GM18499 (cell line): ENCODE data around the gene SYP.
"Not testable (repeated sequence)": the region's sequence is repeated elsewhere in the genome, so short reads cannot be mapped to it uniquely, and the experiment has no call there.

Experiments
- ATAC-seq: cut with Tn5 transposase; IDR thresholded peaks from one replicate; pipeline ENCODE4 v1.9.1; 2021; ENCODE audit warnings: moderate number of reproducible peaks; ENCODE audit not compliant: insufficient read depth, unreplicated experiment

The SYP gene

DNA sequence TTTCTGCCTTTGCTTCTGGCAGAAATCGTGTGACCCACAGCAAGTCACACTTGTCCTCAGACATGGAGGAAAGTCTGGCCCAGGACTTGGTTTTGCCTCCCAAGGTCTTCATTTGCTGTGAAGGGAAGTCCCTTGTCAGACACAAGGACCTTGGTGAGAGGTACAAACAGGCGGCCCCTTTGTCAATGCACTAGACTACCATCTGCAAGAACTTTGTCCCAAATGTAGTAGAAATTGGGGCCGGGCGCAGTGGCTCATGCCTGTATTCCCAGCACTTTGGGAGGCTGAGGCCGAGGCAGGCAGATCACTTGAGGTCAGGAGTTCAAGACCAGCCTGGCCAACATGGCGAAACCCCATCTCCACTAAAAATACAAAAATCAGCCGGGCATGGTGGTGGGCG is 26.4 kb downstream of the SYP start:
- ATAC-seq: not testable (repeated sequence)

DNA sequence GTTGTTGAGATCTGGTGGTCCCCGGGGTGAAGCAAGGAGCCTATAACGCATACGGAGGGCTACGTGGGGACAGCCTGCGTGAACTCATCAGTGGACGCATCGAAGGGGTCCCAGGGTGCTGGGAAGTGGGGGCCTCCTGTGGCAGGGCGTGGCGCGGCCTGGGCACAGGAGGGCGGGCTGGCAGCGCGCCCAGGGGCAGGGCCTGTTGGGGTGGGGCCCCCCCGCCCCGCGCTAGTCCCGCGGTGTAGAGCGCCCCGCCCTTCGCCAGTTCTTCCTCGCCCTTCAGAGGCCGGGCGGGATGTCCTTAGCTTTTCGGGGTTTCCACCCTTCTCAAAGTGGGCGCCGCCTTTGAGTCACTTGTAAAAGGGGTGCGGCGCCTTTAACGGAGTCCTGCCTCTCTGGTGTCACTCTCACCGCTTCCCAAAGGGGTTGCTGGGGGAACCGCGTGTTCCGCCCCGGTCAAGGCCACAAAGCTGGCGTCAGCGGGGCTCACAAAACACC is 27.7 kb downstream of the SYP start:
- ATAC-seq: peak; percentile 50

DNA sequence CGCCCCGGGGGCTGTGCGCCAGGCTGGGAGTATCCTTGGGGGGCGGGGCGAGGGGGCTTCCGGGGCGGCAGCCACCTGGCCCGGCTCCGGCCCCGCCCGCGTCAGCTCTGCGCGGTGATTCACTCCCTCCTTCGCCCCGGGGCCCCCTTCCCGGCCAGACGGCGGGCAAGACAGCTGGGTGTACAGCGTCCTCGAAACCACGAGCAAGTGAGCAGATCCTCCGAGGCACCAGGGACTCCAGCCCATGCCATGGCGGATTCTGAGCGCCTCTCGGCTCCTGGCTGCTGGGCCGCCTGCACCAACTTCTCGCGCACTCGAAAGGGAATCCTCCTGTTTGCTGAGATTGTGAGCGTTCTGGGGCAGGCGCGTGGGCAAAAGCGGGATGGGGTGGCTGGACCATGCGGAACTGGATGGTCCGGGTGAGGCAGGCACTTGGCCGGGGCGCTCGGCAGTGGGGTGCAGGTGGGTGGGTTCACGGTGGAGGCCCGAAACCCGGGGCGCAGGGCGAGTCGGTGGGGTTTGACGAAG is 28.2 kb downstream of the SYP start, which contains the start of gene PLP2:
PLP2 (plus strand) TSS at position 147 of the 528 bp plus-strand sequence; CDS start at position 250, 103 bp downstream.
- ATAC-seq: no peak

DNA sequence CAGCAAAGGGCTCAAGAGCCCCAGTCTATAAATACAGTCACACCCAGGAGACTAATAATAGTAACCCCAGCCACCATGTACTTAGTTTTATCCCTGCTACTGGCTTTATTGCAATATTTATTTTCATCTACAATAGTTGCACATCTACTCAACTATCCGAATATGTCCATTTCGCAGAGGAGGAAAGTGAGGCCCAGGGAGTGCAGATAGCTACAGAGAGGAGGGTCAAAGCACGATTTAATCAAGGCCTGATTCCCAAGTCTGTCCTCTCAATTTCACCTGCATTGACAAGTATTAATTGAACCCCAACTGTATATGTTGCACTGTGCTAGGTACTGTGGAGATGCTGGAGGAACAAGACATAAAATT is 32.3 kb downstream of the SYP start:
- no peak for ATAC-seq

DNA sequence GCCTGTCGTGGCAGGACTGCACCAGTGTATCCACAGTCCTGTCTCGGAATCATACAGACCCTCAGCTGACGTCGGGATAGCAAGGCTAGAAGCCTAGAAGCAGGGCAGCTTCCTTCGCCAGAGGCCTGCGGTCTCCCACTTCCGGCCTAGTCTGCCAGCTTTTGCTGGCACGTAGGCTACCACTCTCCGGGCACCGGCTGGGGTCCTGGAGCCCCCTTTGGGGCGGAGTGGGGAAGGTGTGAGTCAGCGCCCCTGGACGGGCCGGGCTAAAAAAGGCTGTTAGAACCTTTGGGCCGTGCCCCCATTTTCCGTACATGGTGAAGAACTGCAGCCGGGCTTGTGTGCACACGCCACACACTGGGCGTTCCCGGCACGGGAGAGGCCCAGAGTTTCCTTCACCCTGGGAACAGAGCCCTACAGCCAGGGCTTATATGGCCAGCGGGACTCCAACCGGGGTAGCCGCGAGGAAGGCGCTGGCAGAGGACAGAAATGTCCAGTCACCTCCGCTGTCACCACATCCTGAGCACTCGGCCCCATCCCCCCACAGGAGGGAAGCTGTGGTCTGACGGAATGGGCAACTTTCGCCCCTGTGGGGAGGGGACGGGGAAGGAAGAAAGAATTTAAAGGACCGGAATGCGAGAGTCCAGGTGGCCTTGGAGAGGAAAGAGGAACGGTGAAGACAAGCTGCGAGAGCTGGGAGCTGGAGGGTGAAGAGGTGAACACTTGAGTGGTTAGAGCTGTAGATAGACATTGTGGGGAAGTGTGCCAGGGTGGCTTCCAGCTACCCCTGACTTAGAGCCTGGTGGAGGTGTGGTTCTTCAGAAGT is 32.9 kb downstream of the SYP start:
- no peak for ATAC-seq

DNA sequence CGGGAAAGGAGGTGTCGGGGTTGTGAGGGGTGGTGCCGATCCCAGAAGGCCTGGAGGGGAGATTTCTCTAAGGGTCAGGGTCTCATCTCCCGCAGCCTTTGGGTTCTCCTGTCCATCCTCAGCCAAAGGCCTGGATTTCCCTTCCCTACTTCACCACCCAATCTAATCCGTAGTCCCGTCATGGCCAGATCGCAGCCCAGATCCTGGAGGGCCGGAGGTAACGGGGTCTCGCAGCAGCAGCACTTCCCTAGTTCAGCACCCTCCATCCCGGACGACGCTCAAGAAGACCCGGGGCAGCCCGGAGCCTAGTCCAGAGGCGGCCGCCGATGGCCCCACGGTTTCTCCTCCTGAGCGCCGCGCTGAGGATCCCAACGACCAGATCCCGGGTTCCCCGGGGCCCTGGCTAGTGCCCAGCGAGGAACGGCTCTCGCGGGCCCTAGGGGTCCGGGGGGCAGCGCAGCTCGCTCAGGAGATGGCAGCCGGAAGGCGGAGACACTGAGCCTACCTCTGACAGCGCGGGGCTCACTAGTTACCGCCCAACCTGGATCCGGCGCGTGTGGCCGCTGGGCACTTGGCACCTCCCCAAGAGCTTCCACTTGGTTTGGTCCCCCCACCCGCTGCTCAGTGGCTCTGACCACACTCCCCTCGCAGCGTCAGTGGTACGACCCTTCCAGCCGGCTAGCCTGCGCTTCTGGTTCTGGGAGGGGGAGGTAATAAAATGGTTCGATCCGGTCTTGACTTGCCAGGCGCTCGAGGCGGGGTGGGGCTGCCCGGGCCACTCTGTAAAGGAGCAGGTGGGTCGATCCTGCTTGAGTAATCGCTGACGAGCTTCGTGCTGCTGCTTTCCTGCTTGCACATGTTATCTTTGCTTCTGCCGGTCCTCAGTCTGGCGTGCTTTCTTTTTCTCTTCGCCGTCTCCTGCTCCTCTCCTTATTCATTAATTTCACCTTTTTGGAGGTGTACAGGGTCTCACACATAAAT is 33.8 kb downstream of the SYP start:
- ATAC-seq: no peak

DNA sequence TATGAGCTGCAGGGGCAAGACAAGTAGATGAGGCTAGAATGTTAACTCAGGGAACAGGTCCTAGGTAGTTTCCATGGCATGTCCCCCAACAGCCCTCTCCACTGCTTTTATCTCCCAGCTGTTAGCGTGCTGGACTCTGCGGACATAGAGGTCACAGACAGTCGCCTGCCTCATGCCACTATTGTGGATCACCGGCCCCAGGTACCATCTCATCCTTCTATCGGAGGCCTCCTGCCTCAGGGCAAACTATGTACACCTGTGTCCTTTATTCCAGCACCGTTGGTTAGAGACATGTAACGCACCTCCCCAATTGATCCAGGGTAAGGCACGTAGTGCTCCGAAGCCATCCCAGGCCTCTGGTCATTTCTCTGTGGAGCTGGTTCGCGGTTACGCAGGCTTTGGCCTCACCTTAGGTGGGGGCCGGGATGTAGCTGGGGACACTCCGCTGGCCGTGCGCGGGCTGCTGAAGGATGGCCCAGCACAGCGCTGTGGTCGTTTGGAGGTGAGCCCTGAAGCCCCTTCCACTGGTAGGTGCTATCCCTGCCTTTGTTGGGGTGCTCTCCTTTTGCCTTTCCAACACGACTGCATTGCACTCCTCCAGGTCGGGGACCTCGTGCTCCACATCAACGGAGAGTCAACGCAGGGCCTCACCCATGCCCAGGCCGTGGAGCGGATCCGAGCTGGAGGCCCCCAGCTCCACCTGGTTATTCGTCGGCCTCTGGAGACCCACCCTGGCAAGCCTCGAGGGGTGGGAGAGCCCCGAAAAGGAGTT is 35.2 kb downstream of the SYP start:
- no peak for ATAC-seq

DNA sequence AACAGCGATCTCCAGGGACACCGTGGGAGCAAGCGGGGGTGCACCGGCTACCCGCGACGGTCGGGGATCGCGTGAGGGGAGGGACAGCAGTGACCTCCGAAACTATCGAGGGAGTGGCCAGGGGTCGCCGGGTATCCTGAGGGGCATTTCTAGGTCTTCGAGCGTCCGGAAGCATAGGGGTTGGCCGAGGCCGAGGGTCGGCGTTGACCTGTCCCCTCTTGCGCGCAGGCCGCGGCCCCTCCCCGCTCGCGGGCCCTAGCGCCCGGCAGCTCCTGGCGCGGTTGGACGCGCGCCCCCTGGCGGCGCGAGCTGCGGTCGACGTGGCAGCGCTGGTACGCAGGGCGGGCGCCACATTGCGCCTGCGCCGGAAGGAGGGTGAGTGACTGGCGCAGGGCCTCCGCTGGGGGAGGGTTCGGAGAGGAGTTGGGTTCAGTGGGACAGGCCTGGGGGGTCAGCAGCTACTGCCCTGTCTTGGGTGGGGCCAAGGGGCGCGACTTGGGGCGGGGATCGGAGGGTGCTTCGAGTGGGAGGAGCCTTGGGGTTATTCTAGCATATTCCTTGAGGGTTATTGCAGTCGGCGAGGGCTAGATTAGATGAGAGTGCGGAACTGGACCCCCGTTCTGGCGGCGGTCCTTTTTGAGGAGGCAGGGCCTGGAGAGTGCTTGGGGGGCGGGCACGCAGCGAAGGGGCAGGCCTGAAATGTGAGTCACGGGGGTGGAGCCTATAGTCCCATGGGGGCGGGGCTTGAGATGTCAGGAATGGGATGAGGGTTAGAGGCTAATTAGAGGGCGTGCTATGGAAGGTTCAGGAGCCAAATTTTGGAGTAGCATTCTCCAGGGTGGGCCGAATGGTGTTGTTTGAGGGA is 36.2 kb downstream of the SYP start:
- ATAC-seq: no peak

DNA sequence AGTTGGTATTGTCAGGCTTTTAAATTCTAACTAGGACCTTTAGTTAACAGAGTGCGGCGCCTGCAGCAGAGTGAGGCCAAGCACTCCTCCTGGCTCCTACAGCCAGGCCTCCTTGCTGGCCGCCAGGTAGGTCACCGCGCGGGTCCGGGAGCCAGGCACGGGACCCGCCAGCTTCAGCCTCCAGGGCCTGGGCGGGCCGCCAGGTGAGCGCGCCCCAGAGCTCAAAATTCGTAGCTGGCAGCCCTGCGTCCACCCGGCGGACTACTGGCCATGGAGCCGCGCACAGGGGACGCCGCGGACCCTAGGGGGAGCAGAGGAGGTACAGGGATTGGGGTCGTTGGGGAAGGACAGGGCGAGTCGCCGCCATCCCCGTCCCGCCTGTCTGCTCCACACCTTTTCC is 37.4 kb downstream of the SYP start, which contains the start of gene MAGIX:
MAGIX (plus strand) TSS at position 139 of the 400 bp plus-strand sequence; CDS start at position 271, 132 bp downstream.
- no peak for ATAC-seq

DNA sequence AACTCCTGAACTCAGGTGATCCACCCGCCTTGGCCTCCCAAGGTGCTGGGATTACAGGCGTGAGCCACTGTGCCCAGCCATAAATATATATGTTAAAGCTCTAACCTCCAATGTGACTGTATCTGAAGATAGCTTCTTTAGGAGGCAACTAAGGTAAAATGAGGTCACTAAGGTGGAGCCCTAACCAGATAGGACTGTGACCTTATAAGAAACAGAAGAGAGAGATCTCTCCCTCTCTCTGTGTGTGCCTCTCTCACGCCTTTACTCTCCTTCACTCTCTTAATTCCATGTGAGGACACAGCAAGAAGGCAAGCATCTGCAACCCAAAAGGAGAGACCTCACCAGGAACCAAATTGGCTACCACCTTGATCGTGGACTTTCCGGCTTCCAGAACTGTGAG is 38.4 kb downstream of the SYP start:
- ATAC-seq: no peak

DNA sequence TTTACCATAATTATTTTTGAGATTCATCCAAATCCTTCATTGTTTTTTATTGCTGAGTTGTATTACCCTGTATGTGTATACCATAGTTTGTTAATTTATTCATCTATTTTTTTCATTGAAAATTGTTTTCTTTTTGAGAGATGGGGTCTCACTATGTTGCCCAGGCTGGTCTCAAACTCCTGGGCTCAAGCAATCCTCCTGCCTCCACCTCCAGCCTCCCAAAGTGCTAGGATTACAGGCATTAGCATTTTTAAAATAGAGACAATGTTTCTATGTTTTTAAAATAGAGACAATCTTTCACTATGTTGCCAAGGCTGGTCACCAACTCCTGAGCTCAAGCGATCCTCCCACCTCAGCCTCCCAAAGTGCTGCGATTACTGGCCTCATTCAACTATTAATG is 39.1 kb downstream of the SYP start:
- ATAC-seq: no peak

DNA sequence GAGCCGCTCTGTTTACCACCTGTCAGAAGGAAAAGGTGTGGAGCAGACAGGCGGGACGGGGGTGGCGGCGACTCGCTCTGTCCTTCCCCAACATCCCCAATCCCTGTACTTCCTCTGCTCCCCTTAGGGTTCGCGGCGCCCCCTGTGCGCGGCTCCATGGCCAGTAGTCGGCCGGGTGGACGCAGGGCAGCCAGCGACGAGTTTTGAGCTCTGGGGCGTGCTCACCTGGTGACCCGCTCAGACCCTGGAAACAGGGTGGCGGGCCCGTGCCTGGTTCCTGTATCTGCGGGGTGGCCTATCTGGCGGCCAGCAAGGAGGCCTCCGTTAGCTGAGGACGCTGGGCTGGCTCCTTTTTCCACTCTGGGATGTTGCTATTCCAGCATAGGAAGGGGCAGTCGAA is 42.8 kb downstream of the SYP start:
- ATAC-seq: no peak

DNA sequence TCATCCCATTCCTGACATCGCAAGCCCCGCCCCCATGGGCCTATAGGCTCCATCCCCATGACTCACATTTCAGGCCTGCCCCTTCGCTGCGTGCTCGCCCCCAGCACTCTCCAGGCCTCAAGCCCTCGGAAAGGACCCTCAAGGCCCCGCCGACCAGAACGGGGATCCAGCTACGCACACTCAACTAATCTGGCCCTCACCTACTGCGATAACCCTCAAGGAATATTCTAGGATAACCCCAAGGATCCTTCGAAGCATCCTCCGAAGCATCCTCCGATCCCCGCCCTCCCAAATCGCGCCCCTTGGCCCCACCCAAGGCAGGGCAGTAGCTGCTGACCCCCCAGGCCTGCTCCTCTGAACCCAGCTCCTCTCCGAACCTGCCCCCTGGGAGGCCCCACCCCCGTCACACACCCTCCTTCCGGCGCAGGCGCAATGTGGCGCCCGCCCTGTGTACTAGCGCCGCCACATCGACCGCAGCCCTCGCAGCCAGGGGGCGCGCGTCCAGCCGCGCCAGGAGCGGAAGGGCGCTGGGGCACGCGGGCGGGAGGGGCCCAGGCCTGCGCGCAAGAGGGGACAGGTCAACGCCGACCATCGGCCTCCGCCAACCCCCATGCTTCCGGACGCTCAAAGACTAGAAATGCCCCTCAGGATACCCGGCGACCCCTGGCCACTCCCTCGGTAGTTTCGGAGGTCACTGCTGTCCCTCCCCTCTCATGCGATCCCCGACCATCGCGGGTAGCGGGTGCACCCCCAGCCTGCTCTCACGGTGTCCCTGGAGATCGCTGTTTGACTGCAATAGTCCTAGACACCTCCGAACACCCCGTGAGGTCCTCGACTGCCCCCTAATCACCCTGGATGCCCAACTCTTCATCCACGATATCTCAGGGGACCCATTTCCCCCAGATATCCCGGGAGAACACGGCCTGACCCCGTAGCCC is 43.8 kb downstream of the SYP start:
- ATAC-seq: peak; percentile 68

DNA sequence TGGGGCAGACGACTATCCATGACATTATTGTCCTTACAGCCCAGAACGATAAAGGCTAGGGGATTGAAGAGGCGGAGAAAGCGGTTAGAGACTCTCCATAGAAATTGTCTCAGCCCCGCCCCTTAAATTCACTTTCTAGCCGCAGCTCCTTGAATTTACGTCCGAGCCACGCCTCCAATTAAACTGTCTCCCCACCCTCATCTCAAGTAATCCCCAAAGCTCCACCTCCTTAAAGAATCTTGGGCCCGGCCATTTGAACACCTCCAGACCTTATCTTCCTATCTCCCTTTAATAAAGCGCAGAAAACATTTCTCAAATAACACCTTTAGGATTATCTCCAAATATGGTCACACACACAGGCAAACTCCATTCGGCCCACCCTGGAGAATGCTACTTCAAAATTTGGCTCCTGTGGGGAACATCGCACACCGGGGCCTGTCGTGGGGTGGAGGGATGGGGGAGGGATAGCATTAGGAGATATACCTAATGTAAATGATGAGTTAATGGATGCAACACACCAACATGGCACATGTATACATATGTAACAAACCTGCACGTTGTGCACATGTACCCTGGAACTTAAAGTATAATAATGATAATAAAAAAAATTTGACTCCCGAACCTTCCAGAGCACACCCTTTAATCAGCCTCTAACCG is 44.6 kb downstream of the SYP start:
- ATAC-seq: peak; percentile 7

DNA sequence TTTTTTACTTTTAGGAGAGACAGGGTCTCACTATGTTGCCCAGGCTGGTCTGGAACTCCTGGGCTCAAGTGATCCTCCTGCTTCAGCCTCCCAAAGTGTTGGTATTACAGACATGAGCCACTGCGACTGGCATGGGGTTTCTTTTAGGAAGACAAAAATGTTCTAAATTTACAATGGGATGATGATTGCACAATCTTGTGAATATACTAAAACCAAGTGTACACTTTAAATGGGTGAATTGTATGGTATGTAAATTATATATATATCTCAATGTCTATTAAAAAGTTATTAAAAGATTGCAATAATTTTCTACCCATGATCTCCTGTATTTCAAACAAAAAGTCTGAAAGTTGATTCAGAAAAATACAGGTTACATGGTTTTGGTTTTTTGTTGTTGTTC is 46.5 kb downstream of the SYP start:
- no peak for ATAC-seq

DNA sequence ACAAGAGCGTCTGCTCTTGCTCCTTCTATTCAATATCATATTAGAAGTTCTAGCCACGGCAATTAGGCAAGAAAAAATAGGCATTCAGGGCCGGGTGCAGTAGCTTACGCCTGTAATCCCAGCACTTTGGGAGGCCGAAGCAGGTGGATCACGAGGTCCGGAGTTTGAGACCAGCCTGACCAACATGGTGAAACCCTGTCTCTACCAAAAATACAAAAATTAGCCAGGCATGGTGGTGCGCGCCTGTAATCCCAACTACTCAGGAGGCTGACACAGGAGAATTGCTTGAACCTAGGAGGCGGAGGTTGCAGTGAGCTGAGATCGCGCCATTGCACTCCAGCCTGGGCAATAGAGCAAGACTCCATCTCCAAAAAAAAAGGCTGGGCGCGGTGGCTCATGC is 50.7 kb downstream of the SYP start:
- not testable (repeated sequence) for ATAC-seq

DNA sequence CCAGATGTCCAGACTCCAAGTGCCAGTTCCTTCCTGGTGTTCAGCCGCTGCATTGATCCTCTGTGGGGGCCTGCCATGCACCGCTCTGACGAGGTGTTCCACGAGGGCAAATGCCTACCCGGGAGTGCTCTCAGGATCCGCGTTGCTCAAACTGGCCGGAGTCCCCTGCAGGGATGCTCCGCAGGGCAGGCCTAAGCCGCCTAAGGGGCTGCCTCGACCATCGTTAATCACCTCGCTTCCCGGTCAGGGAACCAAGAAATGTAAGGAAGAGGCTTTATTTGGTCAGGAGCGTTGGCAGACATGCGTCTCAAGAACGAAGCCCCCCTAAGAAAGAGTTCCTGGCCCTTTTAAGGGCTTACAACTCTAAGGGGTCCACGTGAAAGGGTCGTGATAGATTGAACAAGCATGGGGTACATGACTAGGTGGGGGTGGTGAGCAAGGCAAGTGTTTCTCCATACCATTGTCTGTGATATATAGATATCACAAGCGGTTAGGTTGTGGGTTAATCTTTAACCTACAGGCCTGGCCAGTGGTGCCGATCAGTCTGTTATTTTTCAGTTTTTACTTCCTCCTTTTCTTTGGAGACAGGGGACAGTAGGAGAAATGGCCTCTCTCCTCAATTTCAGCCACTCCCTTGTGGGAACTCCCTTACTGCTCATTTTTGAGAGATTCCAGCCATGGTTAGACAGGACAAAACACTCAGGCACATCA is 51.4 kb downstream of the SYP start:
- not testable (repeated sequence) for ATAC-seq
